ENCODE data around the gene SPO11. TPM values are rescaled to one million over a fixed set of nuclear protein-coding genes. Genes with fewer than 3 reads are reported as not detected.

Gene SPO11
- total RNA-seq, 1 donor from 2014 or later = not detected

GRCh38 chr20:57387945-57388371 is 58.4 kb downstream of the SPO11 start:
- ChIA-PET POLR2A (interaction anchor here (5.9 to 7.3 kb wide), 2 partner anchors 14 to 87 kb away, joined by 86 to 244 read pairs; no protein-coding TSS in a partner anchor), CTCF (interaction anchor here (1.2 to 3.5 kb wide), 5 partner anchors 86 to 111 kb away, joined by 3 to 13 read pairs (median 5); no protein-coding TSS in a partner anchor)
- Mint-ChIP-seq H3K9me3 (no peaks in the 10 kb centered on the region), H3K36me3 (ENCODE audit: low read depth) (peaks cover 17% of the 10 kb centered on the region), H3K27ac (peak overlapping the region; percentile 14), H3K4me1 (peaks cover 31% of the 10 kb centered on the region), H3K27me3 (no peaks in the 10 kb centered on the region), H3K4me3 (no peak overlapping the region)
- DNase-seq = no peak
- TF ChIP-seq CTCF (IDR thresholded peaks at IDR 0.05) = no peak
- ATAC-seq (ENCODE audit: low read depth) = no peak
- intact Hi-C loops (cut with micrococcal nuclease) = no loop called here

- peaks cover 25% of the 10 kb centered on the region for H3K36me3 Mint-ChIP-seq (ENCODE audit: low read depth)
- ATAC-seq (ENCODE audit: low read depth) (peak; percentile 36), DNase-seq (peak; percentile 72)
- intact Hi-C loops (cut with micrococcal nuclease) = loop anchor here (1.0 kb wide), 2 partner anchors 44 to 1263 kb away; no protein-coding TSS in a partner anchor
- H3K4me3 Mint-ChIP-seq = peak overlapping the region; percentile 85
- H3K4me1 Mint-ChIP-seq = peaks cover 43% of the 10 kb centered on the region
- no peaks in the 10 kb centered on the region for H3K27me3 Mint-ChIP-seq
- H3K27ac Mint-ChIP-seq = peak overlapping the region; percentile 96
- POLR2A ChIA-PET = interaction anchor here (0.6 to 7.3 kb wide), 16 partner anchors 12 to 1617 kb away, joined by 3 to 244 read pairs (median 8); partner anchors contain the start of gene ZBP1
- no peak for TF ChIP-seq CTCF (IDR thresholded peaks at IDR 0.05)
- CTCF ChIA-PET = interaction anchor here (1.0 to 3.5 kb wide), 11 partner anchors 10 to 109 kb away, joined by 3 to 33 read pairs (median 8); no protein-coding TSS in a partner anchor
- no peaks in the 10 kb centered on the region for H3K9me3 Mint-ChIP-seq
Observed at GRCh38 chr20:57388953-57389694, 59.5 kb downstream of the SPO11 start.

- ATAC-seq (ENCODE audit: low read depth) (peak; percentile 11), DNase-seq (peak; percentile 64)
- CTCF ChIA-PET = interaction anchor here (1.0 to 3.5 kb wide), 13 partner anchors 10 to 109 kb away, joined by 3 to 33 read pairs (median 6); no protein-coding TSS in a partner anchor
- Mint-ChIP-seq H3K36me3 (ENCODE audit: low read depth) (peaks cover 27% of the 10 kb centered on the region), H3K4me3 (peak overlapping the region; percentile 85), H3K9me3 (no peaks in the 10 kb centered on the region), H3K4me1 (peaks cover 51% of the 10 kb centered on the region), H3K27me3 (no peaks in the 10 kb centered on the region), H3K27ac (peak overlapping the region; percentile 96)
- intact Hi-C loops (cut with micrococcal nuclease) = loop anchor here (1.0 to 10.0 kb wide), 13 partner anchors 8 to 1775 kb away; partner anchors contain the start of genes CTSZ, RAB22A, RAE1 and RTF2
- TF ChIP-seq CTCF (IDR thresholded peaks at IDR 0.05) = no peak
- POLR2A ChIA-PET = interaction anchor here (0.6 to 7.3 kb wide), 22 partner anchors 10 to 1617 kb away, joined by 3 to 244 read pairs (median 7); partner anchors contain the start of gene ZBP1
Observed at GRCh38 chr20:57389695-57390603, 60.3 kb downstream of the SPO11 start.

- no peaks in the 10 kb centered on the region for H3K27me3 Mint-ChIP-seq
- ChIA-PET CTCF (interaction anchor here (1.0 to 3.5 kb wide), 9 partner anchors 9 to 108 kb away, joined by 3 to 33 read pairs (median 13); no protein-coding TSS in a partner anchor), POLR2A (interaction anchor here (1.0 to 7.3 kb wide), 20 partner anchors 11 to 1614 kb away, joined by 3 to 244 read pairs (median 9); partner anchors contain the start of genes STX16 and ZBP1)
- ATAC-seq (ENCODE audit: low read depth) = peak; percentile 69
- H3K9me3 Mint-ChIP-seq = no peaks in the 10 kb centered on the region
- peaks cover 35% of the 10 kb centered on the region for H3K36me3 Mint-ChIP-seq (ENCODE audit: low read depth)
- peak within 1 kb of the TSS; percentile 92 for H3K4me3 Mint-ChIP-seq
- peak within 1 kb of the TSS; percentile 96 for H3K27ac Mint-ChIP-seq
- H3K4me1 Mint-ChIP-seq = peaks cover 60% of the 10 kb centered on the region
- peak; percentile 77 for DNase-seq
- intact Hi-C loops (cut with micrococcal nuclease) = loop anchor here (1.0 to 10.0 kb wide), 12 partner anchors 7 to 1774 kb away; partner anchors contain the start of genes CTSZ, RAB22A, RAE1 and RTF2
- no peak for TF ChIP-seq CTCF (IDR thresholded peaks at IDR 0.05)
Observed at GRCh38 chr20:57390604-57391438, 61.2 kb downstream of the SPO11 start, which contains the start of gene RBM38. Gene RBM38, plus strand, starts transcription at chr20:57391396. Its CDS starts 186 bp downstream, at chr20:57391582.

Measured in activated B cell treated with CpG ODN at 0.5 μM for 24 hours (primary cell).